ENCODE results near the gene TBXAS1.

TBXAS1 gene

DNA sequence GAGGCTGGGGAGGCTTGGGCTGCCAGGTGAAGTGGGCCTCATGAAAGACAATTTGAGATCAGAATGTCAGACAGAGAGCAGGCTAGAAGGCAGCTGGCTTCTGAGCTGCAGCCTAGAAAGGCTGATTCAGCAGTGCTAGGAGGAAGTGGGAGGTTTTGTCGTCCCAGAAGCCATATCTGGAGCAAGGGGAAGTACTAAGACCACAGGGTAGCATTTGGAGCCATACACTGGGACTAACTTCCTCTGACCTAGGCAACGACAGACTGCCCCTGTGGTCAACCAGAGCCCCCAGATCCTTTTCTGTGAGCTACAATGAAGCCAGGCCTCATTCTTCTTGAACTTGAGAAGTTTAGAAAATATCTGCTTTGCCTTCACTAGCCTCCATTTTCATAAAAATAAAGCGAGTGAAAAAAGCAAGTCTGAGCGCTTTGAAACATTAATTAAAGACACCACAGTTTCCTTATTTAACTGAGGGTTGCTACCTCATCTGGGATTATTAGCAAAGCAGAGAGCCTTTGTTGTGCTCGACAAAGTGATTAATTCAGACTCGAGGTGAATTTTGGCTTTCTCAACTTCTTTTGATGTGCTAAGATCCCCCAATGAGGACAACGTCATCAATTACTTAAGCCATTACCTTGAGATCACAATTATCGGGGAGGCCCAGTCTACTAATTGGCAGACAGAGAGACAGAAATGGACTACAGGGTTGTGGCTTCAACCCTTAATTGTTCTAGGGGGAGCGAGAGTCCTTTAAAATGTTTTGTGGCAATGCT, 26.6 kb downstream of the TBXAS1 start:
- H3K36me3 ChIP-seq (ENCODE audit: control insufficient read depth in 2 of 2, insufficient read depth in 1 of 2, low read length in 2 of 2): no peaks in the 10 kb centered on the region
- no peaks in the 10 kb centered on the region for H3K9me3 ChIP-seq (ENCODE audit: control insufficient read depth, insufficient read depth, low read depth, low read length)
- CTCF ChIA-PET: no interaction called here
- H3K4me1 ChIP-seq (ENCODE audit: control insufficient read depth, insufficient read depth, low read length): no peaks in the 10 kb centered on the region
- TF ChIP-seq ZNF777 (tag by site-specific recombination; IDR thresholded peaks at IDR 0.05; ENCODE audit: borderline replicate concordance) (no peak), ZNF239 (tag by site-specific recombination; IDR thresholded peaks at IDR 0.05) (no peak)
- POLR2A ChIA-PET: no interaction called here
- H3K4me3 ChIP-seq (ENCODE audit: low read depth, low read length): no peak overlapping the region
- no peak overlapping the region for H3K27ac ChIP-seq (ENCODE audit: extremely low read depth, low read depth, low read length)

DNA sequence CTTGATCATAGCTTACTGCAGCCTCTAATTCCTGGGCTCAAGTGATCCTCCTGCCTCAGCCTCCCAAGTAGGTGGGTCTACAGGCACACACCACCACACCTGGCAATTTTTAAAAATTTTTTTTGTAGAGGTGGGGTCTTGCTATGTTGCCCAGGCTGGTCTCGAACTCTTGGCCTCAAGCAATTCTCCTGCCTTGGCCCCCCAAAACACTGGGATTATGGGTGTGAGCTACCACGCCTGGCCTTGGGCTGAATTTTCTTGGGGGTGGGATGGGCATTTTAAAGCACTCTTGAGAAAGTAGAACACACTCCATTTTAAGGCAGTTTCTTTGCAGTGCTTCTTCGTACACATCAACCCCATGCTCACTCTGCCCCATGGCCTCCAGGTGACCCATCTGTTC, 28.7 kb downstream of the TBXAS1 start:
- Histone ChIP-seq H3K4me1 (ENCODE audit: control insufficient read depth, insufficient read depth, low read length) (no peaks in the 10 kb centered on the region), H3K36me3 (ENCODE audit: control insufficient read depth in 2 of 2, insufficient read depth in 1 of 2, low read length in 2 of 2) (no peaks in the 10 kb centered on the region), H3K9me3 (ENCODE audit: control insufficient read depth, insufficient read depth, low read depth, low read length) (no peaks in the 10 kb centered on the region), H3K4me3 (ENCODE audit: low read depth, low read length) (no peak overlapping the region), H3K27ac (ENCODE audit: extremely low read depth, low read depth, low read length) (no peak overlapping the region)
- ChIA-PET CTCF (interaction anchor here (0.6 kb wide), 1 partner anchor 220 kb away, joined by 4 read pairs; no protein-coding TSS in a partner anchor), POLR2A (no interaction called here)
- TF ChIP-seq ZNF513 (tag by site-specific recombination; IDR thresholded peaks at IDR 0.05) (no peak), ZBTB48 (tag by site-specific recombination; IDR thresholded peaks at IDR 0.05) (no peak), ZFP69B (tag by site-specific recombination; IDR thresholded peaks at IDR 0.05) (no peak), OSR2 (tag by site-specific recombination; IDR thresholded peaks at IDR 0.05) (no peak), SP7 (tag by site-specific recombination; IDR thresholded peaks at IDR 0.05) (no peak), ZNF248 (tag by site-specific recombination; IDR thresholded peaks at IDR 0.05) (no peak), ZNF302 (tag by site-specific recombination; IDR thresholded peaks at IDR 0.05; ENCODE audit: low read depth) (no peak), ZNF223 (tag by site-specific recombination; IDR thresholded peaks at IDR 0.05) (no peak), KLF1 (tag by site-specific recombination; IDR thresholded peaks at IDR 0.05) (no peak), TRIM28 (IDR thresholded peaks at IDR 0.05; ENCODE audit: borderline replicate concordance, low read length) (no peak), GLIS1 (tag by site-specific recombination; IDR thresholded peaks at IDR 0.05) (no peak), SCRT2 (tag by site-specific recombination; IDR thresholded peaks at IDR 0.05) (no peak), ZNF416 (tag by site-specific recombination; IDR thresholded peaks at IDR 0.05) (no peak), ZNF133 (tag by site-specific recombination; IDR thresholded peaks at IDR 0.05) (no peak), GLIS2 (tag by site-specific recombination; IDR thresholded peaks at IDR 0.05) (no peak), PRDM6 (tag by site-specific recombination; IDR thresholded peaks at IDR 0.05) (no peak), ZBTB21 (tag by site-specific recombination; IDR thresholded peaks at IDR 0.05) (no peak)
- TF ChIP-seq, protein P1, sequence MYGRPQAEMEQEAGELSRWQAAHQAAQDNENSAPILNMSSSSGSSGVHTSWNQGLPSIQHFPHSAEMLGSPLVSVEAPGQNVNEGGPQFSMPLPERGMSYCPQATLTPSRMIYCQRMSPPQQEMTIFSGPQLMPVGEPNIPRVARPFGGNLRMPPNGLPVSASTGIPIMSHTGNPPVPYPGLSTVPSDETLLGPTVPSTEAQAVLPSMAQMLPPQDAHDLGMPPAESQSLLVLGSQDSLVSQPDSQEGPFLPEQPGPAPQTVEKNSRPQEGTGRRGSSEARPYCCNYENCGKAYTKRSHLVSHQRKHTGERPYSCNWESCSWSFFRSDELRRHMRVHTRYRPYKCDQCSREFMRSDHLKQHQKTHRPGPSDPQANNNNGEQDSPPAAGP (tag by site-specific recombination; IDR thresholded peaks at IDR 0.05): no peak
- TF ChIP-seq, protein P2, sequence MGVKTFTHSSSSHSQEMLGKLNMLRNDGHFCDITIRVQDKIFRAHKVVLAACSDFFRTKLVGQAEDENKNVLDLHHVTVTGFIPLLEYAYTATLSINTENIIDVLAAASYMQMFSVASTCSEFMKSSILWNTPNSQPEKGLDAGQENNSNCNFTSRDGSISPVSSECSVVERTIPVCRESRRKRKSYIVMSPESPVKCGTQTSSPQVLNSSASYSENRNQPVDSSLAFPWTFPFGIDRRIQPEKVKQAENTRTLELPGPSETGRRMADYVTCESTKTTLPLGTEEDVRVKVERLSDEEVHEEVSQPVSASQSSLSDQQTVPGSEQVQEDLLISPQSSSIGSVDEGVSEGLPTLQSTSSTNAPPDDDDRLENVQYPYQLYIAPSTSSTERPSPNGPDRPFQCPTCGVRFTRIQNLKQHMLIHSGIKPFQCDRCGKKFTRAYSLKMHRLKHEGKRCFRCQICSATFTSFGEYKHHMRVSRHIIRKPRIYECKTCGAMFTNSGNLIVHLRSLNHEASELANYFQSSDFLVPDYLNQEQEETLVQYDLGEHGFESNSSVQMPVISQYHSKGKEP (tag by site-specific recombination; IDR thresholded peaks at IDR 0.05): no peak
